ENCODE measurements around the gene CDH23. TPM values are rescaled to one million over a fixed set of nuclear protein-coding genes. Genes with fewer than 3 reads are reported as not detected.

The CDH23 gene
- total RNA-seq, 1 experiment from 2014 or later = 0.40 TPM

GRCh38 chr10:71687077-71687476 is 290.4 kb downstream of the CDH23 start:
- no peak for DNase-seq (ENCODE audit: low read depth)

GRCh38 chr10:71687480-71687879 is 290.8 kb downstream of the CDH23 start:
- no peak for DNase-seq (ENCODE audit: low read depth)

- no peak for DNase-seq (ENCODE audit: low read depth)
Observed at GRCh38 chr10:71688256-71688655, 291.5 kb downstream of the CDH23 start.

GRCh38 chr10:71690094-71690720 is 293.5 kb downstream of the CDH23 start:
- DNase-seq (ENCODE audit: low read depth) = no peak

- DNase-seq (ENCODE audit: low read depth) = no peak
Observed at GRCh38 chr10:71691405-71691804, 294.7 kb downstream of the CDH23 start.

GRCh38 chr10:71692598-71693306 is 296.0 kb downstream of the CDH23 start:
- no peak for DNase-seq (ENCODE audit: low read depth)

GRCh38 chr10:71693377-71693776 is 296.7 kb downstream of the CDH23 start:
- DNase-seq (ENCODE audit: low read depth) = no peak

GRCh38 chr10:71694039-71694501 is 297.4 kb downstream of the CDH23 start:
- no peak for DNase-seq (ENCODE audit: low read depth)

- DNase-seq (ENCODE audit: low read depth) = no peak
Observed at GRCh38 chr10:71694567-71694968, 297.8 kb downstream of the CDH23 start.

- no peak for DNase-seq (ENCODE audit: low read depth)
Observed at GRCh38 chr10:71695502-71696476, 299.1 kb downstream of the CDH23 start.

GRCh38 chr10:71696628-71697326 is 300.1 kb downstream of the CDH23 start:
- peak; percentile 54 for DNase-seq (ENCODE audit: low read depth)

GRCh38 chr10:71697938-71698709 is 301.4 kb downstream of the CDH23 start:
- no peak for DNase-seq (ENCODE audit: low read depth)

- DNase-seq (ENCODE audit: low read depth) = no peak
Observed at GRCh38 chr10:71698737-71699136, 302.0 kb downstream of the CDH23 start.

- no peak for DNase-seq (ENCODE audit: low read depth)
Observed at GRCh38 chr10:71700731-71701368, 304.1 kb downstream of the CDH23 start.

GRCh38 chr10:71701496-71702132 is 304.9 kb downstream of the CDH23 start:
- DNase-seq (ENCODE audit: low read depth) = no peak

GRCh38 chr10:71703577-71703976 is 306.9 kb downstream of the CDH23 start:
- no peak for DNase-seq (ENCODE audit: low read depth)

- DNase-seq (ENCODE audit: low read depth) = no peak
Observed at GRCh38 chr10:71704816-71705215, 308.1 kb downstream of the CDH23 start.

GRCh38 chr10:71705582-71705981 is 308.9 kb downstream of the CDH23 start:
- no peak for DNase-seq (ENCODE audit: low read depth)

GRCh38 chr10:71706216-71707121 is 309.7 kb downstream of the CDH23 start:
- no peak for DNase-seq (ENCODE audit: low read depth)
